Measurements from ENCODE around the gene ANO1.

ANO1 gene

GRCh38 chr11:70141486-70142220, 63.5 kb downstream of the ANO1 start:
- DNase-seq = no peak

GRCh38 chr11:70142221-70142875, 64.2 kb downstream of the ANO1 start:
- DNase-seq = no peak

- DNase-seq = no peak
These were observed 66.1 kb downstream of the ANO1 start for GRCh38 chr11:70144262-70144661.

DNA sequence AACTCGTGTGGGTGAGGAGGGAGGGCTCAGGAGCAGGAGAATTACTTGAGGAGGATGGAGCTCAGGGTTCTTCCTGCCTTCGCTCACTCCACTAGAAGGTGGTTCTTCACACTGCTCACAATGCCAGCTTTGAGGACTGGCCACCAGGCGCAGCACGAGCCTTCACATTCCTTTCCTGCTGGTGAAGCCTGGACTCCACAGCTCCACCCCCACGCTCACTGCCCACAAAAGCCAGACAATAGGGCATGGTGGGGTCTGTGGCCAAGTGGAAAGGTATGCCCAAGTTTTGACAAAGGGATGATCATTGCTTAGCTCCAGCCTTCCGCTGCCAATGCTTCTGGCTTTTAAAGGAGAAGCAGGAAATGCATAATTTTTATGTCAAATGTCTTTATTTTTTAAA, 67.0 kb downstream of the ANO1 start:
- DNase-seq = no peak

DNA sequence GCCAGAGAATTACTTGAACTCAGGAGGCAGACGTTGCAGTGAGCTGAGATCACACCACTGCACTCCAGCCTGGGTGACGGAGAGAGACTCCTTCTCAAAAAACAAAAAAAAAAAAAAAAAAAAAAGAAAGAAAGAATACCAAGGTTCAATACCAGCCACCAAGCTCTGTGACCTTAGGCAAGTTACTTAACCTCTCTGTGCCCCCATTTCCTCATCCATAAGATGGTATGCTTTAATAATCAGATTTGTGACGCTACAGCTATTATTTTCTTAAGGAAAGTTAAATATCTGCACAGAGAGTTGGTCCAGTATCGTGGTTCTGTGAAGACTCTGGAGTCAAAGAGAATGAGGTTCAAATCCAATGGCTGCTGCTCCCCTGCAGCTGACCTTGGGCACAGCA, 67.7 kb downstream of the ANO1 start:
- DNase-seq = no peak

DNA sequence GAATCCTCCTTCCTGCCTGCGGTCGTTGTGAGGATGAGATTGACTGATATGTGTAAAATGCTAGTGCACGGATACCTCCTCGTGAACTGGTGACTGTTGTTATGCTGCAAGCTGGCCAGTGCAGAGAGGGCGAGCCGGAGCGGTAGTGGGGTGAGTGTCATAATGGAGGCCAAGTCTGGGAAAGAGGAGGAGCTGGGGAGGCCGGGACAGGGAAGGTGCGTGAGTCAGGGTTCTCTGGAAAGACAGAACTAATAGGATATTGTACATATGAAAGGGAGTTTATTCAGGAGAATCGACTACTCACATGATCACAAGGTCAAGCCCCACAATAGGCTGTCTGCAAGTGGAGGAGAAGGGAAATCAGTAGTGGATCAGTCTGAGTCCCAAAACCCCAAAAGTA, 68.2 kb downstream of the ANO1 start:
- DNase-seq = no peak

DNA sequence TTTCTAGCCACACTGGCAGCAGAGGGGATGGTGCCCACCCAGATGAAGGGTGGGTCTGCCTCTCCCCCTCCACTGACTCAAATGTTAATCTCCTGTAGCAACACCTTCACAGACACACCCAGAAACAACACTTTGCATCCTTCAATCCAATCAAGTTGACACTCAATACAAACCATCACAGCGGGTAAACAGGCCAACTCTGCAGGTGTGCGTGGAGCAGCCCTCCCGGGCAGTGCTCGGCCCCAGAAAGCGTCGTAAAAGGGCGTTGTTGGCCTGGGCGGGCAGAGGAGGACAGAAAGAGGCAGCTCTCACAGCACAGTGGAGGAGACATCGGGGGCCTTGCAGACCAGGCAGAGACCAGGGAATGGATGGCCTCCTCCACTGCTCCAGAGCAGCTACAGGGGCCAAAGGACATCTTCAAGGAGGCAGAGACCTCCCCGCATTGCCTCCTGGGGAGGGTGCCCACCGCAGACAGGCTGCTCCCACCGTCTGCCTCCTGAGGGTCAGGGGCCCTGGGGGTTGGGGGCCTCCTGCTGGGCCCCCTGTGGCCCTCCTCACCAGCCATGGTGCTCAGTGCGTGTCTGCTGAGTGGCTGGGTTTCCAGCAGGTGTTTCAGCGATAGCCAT, 68.9 kb downstream of the ANO1 start:
- no peak for DNase-seq

DNA sequence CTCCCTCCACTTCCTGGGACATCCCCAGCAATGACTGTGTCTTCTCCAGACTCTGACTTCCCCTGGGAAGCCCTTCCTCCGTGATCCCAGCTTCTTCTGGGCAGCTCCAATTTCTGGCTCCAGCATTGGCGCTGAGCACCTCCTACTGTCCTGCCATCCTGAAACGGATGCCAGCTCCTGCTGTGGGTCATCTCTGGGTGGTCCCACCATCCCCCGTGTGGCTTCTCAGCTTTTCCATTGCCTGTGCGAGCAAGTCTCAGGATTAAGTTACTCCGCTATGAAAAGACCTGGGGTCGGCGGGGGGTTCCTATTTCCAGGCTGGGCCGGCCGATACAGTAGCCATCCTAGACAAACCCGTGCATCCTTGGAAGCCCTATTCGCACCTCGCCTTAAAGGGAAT, 69.6 kb downstream of the ANO1 start:
- no peak for DNase-seq

DNA sequence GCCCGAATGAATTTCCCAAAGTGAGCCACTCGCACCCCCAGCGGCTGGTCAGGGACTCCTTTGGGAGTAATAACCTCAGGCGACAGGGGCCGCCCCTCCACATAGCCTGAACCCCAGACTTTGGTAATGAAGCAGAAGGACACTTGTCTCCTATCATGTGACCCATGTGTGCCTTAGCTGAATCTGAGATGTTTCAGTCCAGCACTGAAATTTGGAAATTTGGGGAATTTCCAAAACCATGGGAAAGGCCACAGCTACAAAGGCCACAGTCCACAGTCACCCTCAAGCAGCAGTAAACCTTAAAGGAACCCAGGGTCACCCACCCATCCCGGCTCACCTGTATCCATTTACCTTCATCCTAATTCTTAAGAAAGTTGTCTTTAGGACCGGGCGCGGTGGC, 73.6 kb downstream of the ANO1 start:
- DNase-seq = no peak

DNA sequence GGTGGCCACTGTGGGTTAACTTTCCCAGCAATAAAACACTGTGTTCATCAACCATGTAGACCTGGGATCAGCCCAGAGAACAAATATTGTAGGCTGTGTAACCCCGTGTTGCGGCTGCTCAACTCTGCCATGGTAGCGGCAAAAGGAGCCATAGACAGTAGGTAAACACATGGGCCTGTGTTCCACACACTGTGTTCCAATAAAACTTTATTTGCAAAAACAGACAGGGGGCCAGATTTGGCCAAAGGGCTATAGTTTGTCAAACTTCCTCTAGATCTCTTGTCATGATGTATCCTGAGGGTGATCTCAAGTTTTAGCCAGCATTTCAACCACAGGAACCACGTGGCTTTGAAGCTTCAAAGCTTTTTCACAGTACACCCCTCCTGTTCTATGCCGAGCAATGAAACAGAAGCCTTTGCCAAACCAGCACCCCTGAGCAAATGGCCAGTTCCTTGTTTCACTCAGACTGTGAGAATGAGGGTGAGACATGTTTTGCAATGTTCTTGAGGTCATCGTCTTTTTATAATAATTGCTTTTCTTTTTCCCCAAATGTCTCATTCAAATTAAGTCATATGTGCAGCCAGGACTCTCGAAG, 75.1 kb downstream of the ANO1 start:
- no peak for DNase-seq

DNA sequence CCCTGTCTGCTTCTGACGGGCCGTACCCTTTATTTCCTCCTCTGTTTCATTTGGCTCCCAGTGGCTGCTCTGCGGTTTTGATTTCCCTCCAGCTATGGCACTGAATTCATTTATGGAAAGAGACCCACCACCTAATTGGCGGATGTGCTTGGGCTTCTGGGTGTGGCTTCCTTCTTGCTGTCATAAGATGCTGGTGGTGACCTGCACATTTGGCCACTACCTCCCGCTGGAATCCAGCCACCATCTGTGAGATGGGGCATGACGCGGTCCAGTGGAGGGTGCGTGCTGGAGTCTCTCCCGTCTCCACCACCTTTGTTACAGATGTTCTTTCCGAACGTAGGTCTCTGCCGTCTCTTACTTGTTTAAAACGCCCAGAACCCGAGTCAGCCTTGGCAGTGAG, 77.3 kb downstream of the ANO1 start:
- no peak for DNase-seq

DNA sequence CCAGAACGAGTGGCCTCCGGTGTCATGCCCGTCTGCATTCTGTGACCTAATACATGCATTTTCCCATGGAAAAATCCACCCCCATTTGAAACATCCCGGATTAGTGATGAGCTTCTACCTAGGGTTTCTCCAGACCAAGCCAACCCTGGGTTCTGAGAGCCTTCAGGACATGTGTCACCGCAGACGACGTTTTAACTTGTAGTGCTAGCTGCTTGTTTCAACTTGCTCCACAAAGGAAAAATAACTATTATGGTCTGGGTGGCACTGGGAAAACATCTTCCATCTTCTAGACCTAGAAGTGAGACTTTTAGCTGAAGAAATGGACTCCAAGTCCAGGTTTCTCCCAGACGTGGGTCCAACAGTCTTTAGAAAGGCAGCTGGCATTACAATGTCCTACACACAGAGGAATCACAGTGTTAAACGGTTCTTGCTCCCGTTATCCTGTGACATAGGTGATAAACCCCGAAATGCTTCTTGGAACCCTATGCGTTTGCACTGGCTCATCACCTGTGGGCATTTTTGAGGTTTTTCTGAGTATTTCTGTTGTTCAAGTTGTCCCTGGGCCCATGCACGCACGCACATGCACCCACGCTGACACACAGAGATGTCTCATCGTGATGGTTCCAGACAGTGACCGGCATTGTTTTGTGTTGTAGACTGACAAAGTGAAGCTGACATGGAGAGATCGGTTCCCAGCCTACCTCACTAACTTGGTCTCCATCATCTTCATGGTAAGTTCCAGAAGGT, 78.3 kb downstream of the ANO1 start:
- DNase-seq = no peak

DNA sequence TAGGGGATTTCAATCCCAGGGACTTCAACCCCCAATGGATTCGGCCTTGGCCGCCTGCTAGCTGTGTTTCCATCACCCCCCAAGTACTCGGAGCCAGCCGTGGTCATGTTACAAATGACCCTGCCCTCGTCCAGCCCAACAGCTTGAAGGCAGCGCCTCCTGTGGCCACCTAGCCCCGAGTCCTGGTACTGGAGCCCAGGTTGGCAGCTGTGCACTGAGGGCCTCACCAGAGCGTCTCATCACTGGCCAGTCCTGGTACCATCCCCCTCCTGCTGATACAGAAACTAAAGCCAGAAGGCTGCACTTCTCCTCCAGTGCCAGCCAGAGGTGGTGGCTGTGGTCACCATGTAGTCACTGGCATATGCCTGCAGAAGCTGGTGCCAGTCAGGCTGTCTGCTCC, 80.1 kb downstream of the ANO1 start:
- DNase-seq = no peak

DNA sequence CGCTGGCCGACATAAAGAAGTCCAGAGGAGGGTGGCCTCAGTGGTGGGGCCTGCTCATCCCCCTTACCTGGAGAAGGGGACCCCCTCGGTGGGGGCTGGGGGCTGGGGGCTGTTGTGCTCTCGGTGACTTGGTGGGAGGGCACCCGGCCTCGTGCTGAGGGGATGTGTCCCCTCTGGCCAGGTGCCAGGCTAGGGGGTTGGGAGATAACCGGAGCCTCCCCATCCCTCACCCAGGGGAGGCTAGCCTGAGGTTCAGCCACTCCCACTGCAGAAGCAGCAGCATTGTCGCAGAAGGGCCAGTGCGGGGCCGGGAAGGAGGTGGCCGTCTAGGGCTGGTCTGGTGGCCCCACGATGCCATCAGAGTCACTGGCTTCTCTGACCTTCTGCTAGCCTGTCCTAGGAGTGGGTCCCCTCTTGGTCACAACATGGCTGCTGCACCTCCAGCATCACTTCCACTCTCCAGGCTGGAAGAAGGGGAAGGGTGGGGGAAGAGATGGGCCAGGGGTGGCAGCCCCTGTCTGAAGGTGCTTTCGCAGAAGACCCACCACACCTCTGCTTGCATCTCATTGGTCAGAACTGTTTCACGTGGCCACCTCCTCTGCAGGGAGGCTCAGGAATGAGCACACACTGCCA, 80.8 kb downstream of the ANO1 start:
- DNase-seq = no peak

DNA sequence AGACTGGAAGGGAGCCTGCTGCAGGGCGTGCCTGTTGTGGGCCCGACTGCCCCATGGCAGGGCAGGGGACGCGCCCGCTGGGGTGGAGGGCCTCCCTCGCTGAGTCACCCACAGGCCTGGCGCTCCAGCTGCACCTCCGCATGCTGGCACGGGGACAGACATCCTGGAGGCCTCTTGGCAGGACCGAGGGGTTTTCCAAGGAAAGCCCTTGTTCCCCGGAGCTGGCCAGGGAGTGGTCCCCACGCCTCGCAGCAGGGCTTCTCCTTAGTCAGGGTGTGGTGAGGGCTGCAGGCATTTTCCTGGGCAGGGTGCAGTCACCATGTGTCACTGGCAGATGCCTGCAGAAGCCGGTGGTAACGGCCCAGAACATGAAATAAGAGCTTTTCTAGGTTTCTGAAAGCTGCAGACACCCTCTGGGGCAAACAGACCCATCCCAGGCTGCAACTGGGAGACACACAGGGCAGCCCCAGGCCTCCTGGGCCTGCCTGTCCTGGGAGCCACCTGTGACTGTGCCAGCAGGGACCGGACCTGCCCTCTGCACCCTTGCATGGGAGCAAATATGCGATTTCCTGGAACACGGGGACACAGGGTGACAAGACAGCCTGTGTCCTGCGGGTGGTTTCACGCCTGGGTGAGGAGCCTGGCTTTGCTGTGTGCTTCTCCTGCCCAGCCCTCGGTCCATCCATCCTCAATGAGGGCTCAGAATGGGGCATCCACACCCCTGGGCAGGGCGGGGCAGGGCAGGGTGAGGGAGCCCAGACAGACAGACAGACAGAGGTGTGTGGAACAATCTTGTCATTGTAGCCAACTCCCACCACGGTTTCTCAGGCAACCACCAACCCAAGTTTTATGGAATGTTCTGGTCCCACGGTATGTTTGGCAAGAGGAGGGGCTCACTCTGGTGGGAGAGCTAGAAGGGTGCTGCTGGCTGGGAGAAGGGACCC, 81.8 kb downstream of the ANO1 start:
- DNase-seq = no peak

DNA sequence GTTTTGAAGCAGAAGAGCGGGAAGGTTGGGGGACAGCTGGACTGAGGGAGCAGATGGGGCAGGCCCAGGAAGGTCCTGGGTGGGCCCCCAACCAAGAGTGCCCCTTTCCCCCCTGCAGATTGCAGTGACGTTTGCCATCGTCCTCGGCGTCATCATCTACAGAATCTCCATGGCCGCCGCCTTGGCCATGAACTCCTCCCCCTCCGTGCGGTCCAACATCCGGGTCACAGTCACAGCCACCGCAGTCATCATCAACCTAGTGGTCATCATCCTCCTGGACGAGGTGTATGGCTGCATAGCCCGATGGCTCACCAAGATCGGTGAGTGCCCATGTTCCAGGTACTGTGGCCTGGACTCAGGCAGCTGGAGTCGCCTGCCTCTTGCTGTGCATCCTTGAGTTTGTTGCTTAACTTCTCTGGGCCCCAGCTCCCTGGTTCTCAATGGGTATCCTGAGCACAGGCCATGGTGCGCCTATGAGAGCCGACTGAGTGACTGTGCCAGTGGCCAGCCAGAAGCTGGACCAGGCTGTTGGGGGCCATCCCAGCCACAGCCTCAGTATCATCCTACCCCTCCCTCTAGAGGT, 83.0 kb downstream of the ANO1 start:
- no peak for DNase-seq

GRCh38 chr11:70164705-70165104, 86.6 kb downstream of the ANO1 start:
- DNase-seq = no peak

DNA sequence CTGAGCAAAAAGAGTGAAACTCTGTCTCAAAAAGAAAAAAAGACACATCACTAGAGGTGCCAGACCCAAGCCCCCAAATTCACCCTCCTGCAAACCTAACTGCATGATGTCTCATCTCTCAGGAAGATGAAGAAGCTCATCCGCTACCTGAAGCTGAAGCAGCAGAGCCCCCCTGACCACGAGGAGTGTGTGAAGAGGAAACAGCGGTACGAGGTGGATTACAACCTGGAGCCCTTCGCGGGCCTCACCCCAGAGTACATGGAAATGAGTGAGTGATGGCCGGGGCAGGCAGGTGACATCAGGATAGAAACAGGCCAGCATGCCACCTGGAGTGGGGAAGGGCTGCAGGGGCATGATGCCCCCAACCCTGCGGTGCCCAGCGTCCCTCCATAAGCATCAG, 89.0 kb downstream of the ANO1 start:
- DNase-seq = no peak

DNA sequence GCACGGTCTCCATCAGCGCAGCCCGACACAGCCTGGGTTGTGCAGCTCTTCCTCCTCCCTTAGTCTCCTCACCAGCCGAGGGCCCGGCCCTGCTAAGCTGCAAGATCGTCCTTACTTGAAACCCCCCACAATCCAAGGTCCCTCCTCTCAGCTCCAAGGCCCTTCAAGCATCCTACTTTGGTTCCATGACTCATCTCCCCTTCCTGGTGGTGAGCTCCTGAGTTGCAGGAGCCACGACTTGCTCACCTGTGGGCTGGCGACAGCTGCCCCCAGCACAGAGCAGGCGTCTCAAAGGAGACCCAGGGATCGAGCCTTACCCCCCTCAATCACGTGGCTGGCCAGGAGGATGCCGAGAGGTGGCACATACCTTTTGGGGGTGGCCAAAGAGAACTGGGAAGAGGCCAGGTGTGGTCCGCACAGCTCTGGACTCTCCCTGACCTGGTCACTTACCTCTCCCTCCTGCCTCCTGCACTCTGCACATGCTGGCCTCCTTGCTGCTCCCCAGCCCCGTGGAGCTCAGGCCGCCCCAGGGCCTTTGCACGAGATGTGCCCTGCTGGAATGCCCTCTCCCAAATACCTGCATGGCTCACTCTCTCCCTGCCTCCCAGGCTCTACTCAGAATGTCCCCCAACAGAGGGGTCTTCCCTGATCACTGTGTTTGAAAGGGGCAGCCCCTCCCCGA, 89.7 kb downstream of the ANO1 start:
- no peak for DNase-seq

- DNase-seq = no peak
These were observed 90.3 kb downstream of the ANO1 start for GRCh38 chr11:70168405-70168754.

- no peak for DNase-seq
These were observed 91.0 kb downstream of the ANO1 start for GRCh38 chr11:70169127-70169526.
